SK-N-SH (cell line): ENCODE measurements around the gene LCN6.

Experiments used
- EP300 ChIP-seq, 2 experiments: IDR thresholded peaks; 2 replicates each; pipeline versions ENCODE4 v1.4.0 to v1.6.1; 2012; ENCODE audit warnings: borderline replicate concordance in 1 of 2, low read depth in 1 of 2, low read length in 1 of 2
- EZH2phosphoT487 ChIP-seq: fragments of 200-600 bp; sonication (generic); IDR thresholded peaks from 2 replicates; pipeline ENCODE4 v1.6.1; 2017; ENCODE audit warnings: low read depth, mixed run types, mild to moderate bottlenecking, antibody characterized with exemption, moderate library complexity, borderline replicate concordance
- NRF1 ChIP-seq: IDR thresholded peaks from 2 replicates; pipeline ENCODE4 v1.6.1; 2012; ENCODE audit warnings: low read depth, mild to moderate bottlenecking, low read length
- TF ChIP-seq, protein P1 (sequence below): fragments of 200-600 bp; sonication (generic); IDR thresholded peaks from 2 replicates; pipeline ENCODE4 v1.6.1; 2017; ENCODE audit warnings: antibody characterized with exemption, mild to moderate bottlenecking, moderate library complexity

DNA sequence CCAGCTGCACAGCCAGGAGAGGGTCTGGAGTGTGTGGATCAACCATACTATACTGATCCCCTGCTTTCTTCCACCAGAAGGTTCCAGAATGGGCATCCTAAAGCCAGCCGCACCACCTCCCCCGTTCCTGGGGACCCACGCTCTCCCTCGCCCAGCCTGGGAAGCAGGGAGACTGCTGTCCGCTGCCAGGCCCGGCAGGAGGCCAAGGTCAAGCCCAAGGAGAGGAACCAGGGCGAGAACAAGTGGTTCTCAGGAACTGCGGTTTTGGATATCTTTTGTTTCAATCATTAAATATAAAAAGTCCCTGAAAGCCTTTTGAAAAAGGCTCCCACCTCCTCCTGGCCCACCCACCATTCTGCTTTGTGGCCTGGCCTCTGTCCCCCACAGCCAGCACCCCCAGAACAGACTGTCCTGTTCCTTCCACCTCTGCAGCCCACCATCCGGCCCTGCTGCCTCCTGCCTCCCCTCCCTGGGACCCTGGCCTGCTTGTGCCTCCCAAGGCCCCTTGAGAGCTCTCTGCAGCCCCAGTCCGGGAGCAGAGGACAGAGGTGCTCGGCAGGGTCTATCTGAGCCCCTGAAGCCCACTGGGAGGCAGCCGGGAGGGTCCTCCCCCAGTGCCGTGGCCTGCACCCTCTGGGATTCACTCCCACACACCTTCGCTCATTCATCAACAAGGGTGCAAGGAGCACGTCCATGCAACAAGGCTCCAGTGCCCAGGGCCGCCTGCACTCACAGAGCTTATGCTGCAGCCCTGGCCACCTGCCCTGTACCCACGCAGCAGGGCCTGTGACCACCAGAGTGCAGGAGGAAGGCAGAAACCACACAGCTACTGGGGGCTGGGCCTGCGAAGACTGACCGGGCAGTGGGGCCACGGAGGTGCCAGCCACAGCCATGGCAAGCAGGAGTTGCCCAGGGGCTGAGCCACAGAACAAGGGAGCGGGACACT is 614 bp upstream of the LCN6 start:
- no peak for TF ChIP-seq NRF1
- no peak for TF ChIP-seq EP300 (IDR thresholded peaks at IDR 0.05; ENCODE audit: borderline replicate concordance in 1 of 2, low read depth in 1 of 2, low read length in 1 of 2)
- no peak for TF ChIP-seq EZH2phosphoT487
- TF ChIP-seq, protein P1, sequence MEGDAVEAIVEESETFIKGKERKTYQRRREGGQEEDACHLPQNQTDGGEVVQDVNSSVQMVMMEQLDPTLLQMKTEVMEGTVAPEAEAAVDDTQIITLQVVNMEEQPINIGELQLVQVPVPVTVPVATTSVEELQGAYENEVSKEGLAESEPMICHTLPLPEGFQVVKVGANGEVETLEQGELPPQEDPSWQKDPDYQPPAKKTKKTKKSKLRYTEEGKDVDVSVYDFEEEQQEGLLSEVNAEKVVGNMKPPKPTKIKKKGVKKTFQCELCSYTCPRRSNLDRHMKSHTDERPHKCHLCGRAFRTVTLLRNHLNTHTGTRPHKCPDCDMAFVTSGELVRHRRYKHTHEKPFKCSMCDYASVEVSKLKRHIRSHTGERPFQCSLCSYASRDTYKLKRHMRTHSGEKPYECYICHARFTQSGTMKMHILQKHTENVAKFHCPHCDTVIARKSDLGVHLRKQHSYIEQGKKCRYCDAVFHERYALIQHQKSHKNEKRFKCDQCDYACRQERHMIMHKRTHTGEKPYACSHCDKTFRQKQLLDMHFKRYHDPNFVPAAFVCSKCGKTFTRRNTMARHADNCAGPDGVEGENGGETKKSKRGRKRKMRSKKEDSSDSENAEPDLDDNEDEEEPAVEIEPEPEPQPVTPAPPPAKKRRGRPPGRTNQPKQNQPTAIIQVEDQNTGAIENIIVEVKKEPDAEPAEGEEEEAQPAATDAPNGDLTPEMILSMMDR = no peak
